NCI-H526 treated with DMSO at 0.1 percent for 48 hours (cell line): ENCODE results near the gene CAPN14.

Experiments used
- DNase-seq: peaks from one replicate; lab custom pipeline; 2025; lab: John Stamatoyannopoulos, UW

CAPN14 gene

DNA sequence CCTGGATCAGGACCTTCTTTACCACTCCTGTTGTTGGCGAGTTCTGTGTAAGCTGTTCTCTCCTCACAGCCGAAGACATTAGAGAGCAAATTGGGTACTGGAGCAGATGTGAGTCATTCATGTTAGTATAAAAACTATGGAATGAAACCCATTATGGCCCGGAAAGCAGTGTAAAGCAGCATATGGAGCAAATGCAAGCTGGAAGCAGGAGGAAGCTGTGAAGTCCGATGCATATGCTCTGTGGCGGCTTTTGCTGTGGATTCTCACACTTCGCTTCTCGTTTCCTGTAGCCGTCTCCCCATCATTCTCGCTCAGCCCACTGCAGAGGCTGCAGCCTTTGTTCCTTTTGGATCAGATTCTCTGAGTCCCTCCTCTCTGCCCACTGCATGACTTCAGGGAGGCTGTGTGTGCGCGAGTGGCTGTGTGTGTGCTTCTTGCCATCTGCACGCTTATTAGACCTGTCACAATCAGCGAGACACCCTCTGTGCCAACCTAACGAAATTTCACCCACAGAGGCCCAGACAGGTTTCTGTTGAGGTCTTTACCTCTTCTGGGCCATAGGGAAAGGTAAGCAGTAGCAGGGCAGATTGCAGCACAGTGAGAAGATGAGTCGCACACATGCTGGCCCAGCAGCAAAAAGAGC lies 75.8 kb downstream of the CAPN14 start:
- no peak for DNase-seq

- DNase-seq, result no peak
Measured at GRCh38 chr2:31140151-31140550, 77.2 kb downstream of the CAPN14 start.

DNA sequence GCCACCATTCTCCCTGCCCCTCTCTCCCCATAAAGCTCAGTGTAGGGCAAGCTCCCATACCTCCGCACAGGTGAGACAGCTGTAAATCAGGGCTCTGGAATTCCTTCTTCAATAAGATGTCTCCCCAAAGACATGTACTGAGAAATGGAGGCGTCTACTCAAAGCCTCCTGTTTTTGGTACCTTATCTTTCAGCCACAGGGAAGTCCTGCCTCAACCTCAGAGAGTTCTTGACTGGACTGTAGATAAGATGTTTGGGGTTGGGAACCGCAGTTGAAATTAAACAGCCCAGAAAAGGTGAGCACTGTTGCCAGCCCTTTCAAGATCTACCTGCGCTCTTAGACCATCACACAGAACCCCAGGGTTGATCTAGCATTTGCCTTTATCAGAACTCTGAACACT lies 77.6 kb downstream of the CAPN14 start:
- DNase-seq, result no peak

GRCh38 chr2:31138037-31138962 lies 79.0 kb downstream of the CAPN14 start, which contains the start of gene GALNT14:
Gene GALNT14 (minus strand): TSS chr2:31138440. CDS start chr2:31138086, 354 bp downstream.
- peak; percentile 76 for DNase-seq

DNA sequence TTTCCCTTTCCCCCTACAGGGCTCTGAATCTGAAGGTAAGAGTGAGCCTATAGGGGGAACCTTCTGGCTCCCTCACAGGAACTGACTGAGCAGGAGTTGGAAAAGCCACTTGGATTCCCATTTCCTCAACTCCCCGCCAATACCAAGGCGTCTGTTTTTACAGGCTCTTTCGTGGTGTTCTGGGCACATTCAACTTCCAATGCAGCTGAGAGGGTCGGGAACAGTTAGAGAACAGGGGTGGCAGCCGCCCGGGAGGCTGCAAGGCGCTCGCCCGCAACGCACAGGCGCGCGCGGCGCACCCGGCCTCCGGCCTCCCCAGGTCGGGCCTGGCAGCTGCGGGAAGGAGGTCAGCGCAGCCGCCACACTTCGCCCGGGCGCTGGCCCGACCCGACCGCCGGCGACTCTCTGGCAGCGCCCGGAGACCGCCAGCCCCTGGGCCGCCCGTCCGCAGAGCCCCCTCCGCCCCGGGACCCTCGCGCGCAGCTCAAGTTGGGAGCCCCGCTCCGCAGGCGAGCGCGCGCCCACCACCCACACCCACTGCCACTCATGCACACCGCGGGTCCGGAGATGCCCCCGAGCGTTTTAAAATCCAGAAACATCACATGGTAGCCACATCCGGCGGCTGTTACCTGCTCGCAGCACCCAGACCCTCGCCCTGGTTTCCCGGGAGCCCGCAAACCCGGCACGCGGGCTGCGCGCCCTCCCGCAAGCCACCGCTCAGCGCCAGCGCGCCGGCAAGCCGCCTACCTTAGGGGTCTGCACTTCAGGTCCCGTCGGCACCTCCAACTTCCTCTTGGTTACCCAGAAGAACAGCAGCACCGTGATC lies 79.9 kb downstream of the CAPN14 start:
- DNase-seq, result peak; percentile 48

GRCh38 chr2:31136732-31137131 lies 80.6 kb downstream of the CAPN14 start:
- no peak for DNase-seq

- DNase-seq, result no peak
Measured at GRCh38 chr2:31136000-31136399, 81.3 kb downstream of the CAPN14 start.

- no peak for DNase-seq
Measured at GRCh38 chr2:31134480-31134879, 82.8 kb downstream of the CAPN14 start.

DNA sequence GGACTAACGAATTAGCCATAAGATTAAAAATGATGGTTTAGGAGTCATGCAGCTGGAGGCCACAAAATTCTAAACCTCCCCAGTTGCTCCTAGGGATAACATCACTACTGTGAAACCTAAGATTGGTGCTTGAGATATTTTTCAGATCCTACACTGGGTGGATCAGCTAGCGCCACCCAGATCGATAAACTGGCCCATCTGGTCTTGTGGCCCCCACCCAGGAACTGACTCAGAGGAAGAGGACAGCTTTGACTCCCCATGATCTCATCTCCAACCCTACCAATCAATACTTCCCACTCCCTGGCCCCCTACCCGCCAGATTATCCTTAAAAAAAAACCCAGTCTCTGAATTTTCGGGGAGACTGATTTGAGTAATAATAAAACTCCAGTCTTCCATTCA lies 84.5 kb downstream of the CAPN14 start:
- DNase-seq, result no peak

GRCh38 chr2:31131871-31132270 lies 85.4 kb downstream of the CAPN14 start:
- no peak for DNase-seq

- DNase-seq, result peak; percentile 8
Measured at GRCh38 chr2:31129375-31130171, 87.7 kb downstream of the CAPN14 start.

DNA sequence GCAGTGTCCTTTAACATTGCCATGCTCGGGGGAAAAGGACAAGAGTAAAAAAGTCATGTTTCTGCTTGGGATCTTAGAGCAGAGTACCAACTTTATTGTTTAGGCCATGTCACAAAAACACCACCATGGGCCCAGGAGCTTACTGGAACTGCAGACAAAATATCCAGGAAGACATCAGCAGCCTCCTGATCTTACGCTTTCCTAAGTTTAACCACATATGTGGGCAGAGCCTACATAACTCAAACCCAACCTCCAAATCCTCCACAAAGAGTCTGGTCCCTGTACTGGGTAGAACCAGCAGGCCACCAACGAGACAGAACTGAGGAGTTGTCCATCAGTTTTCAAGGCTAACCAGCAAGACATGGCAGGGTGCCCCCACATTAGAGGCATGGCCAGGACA lies 89.4 kb downstream of the CAPN14 start:
- no peak for DNase-seq

DNA sequence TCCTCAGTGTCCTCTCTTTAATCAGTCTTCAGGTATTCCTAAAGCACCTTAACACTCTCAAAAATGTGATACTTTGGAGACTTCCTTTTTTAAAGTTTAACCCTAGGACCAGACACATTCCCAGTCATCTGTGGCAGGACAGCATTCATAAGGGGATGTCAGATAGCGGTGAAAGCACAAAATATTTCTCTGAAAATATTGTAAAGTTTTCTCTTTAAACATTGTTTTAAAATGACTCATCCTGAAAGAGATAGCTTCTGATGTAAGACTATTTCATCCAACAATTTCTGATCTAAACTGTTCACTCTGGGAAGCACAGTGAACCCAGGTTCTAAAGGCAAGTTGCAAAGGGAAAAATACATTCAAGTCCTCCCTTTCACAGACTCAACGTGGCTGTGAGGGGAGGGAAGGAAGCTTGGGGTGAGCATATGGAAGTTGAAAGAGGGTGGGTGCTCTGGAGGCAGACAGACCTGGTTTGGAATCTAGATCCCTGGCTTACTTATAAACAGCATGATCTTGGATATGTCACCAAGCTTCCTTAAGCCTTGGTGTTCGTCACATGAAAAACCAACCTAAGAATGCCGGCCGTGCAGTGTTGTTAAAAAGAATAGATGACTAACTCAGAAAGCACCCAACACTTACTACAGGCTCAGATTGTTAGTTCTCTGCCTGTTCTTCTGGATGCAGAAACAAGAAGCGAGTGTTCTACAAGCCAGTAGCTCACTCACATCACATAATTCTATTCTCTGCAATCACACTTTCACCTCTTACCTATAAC lies 91.2 kb downstream of the CAPN14 start:
- DNase-seq, result no peak

DNA sequence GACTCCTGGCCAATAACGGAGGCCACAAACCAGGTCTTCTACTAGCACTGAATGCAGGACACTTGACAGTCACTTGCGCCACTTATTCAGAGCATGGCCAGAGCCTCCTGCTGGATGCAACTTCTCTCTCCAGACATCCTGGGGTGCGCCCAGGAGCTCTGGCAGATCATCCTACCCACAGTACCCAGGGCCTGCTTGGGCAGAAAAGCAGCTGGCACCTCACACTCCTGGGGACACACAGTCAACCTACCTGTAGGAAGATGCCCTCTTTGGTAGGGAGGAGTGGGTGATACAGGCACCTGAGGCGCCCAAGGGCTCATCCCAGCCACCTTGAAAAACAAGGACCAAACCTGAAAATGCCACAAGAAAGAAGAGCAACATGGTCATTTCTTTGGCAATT lies 92.4 kb downstream of the CAPN14 start:
- no peak for DNase-seq
